H1 (cell line): Measurements from ENCODE around the gene PLA2G10. TPM values are rescaled to one million over a fixed set of nuclear protein-coding genes. Genes with fewer than 3 reads are reported as not detected.

Source experiments
- CTCF ChIA-PET: fragments of 300-600 bp; sonication (Branson Sonifier 250); formaldehyde crosslinking; loops from one replicate; lab custom pipeline; 2021; ENCODE audit not compliant: partially characterized antibody; lab: Charles Lee
- POLR2A ChIA-PET: fragments of 300-600 bp; sonication (Branson Sonifier 250); formaldehyde crosslinking; loops from one replicate; lab custom pipeline; 2021; ENCODE audit warnings: inconsistent platforms; ENCODE audit not compliant: partially characterized antibody; lab: Charles Lee
- DNase-seq, 2 experiments: peaks; one replicate each; pipeline versions ENCODE4 v3.0.0 to v3.0.0-alpha.2; 2010 to 2022; ENCODE audit warnings: low spot score in 2 of 2, low read depth in 1 of 2, mixed read lengths in 1 of 2
- FAIRE-seq: peaks from 2 replicates; lab custom pipeline; 2011; peaks lifted over from hg19 to GRCh38; lab: Jason Lieb, UNC
- H2AFZ ChIP-seq: 2 replicates; pipeline ENCODE4 v1.8.1; 2012; ENCODE audit warnings: low read length, inconsistent platforms
- H2AK5ac ChIP-seq: 2 replicates; pipeline ENCODE4 v1.6.1; 2013; ENCODE audit warnings: low read depth, low read length
- H2BK120ac ChIP-seq: replicated peaks from 2 replicates; pipeline ENCODE3; 2013; ENCODE audit warnings: low read depth, low read length, inconsistent platforms
- H2BK12ac ChIP-seq: 2 replicates; pipeline ENCODE4 v1.6.1; 2013; ENCODE audit warnings: low read depth, low read length
- H2BK15ac ChIP-seq: 2 replicates; pipeline ENCODE4 v1.6.1; 2013; ENCODE audit warnings: low read length
- H2BK20ac ChIP-seq: 2 replicates; pipeline ENCODE4 v1.6.1; 2013; ENCODE audit warnings: low read length
- H2BK5ac ChIP-seq: 2 replicates; pipeline ENCODE4 v1.6.1; 2013; ENCODE audit warnings: low read depth, low read length
- H3K14ac ChIP-seq: 2 replicates; pipeline ENCODE4 v1.6.1; 2013; ENCODE audit warnings: inconsistent platforms; ENCODE audit not compliant: insufficient read length
- H3K18ac ChIP-seq: 2 replicates; pipeline ENCODE4 v1.6.1; 2013; ENCODE audit warnings: low read length; ENCODE audit errors: extremely low read depth
- H3K23ac ChIP-seq: 2 replicates; pipeline ENCODE4 v1.6.1; 2013; ENCODE audit warnings: inconsistent platforms; ENCODE audit not compliant: insufficient read length
- H3K23me2 ChIP-seq: 2 replicates; pipeline ENCODE4 v1.6.1; 2013; ENCODE audit warnings: low read depth, low read length
- H3K27ac ChIP-seq: 2 replicates; pipeline ENCODE4 v1.6.1; 2011; ENCODE audit warnings: low read depth, low read length, inconsistent platforms
- H3K27me3 ChIP-seq, 4 experiments: replicated peaks in 1 of 4; 1 replicate in 1 of 4; 2 replicates in 3 of 4; pipeline versions ENCODE4 v1.6.1 to v1.8.1; 2011 to 2013; ENCODE audit warnings: low read length in 3 of 4, mild to moderate bottlenecking in 3 of 4, inconsistent platforms in 2 of 4, mixed read lengths in 2 of 4, moderate library complexity in 1 of 4; ENCODE audit not compliant: control insufficient read depth in 3 of 4, insufficient read depth in 3 of 4; ENCODE audit errors: extremely low read depth in 1 of 4
- H3K36me3 ChIP-seq, 4 experiments: 2 replicates each; pipeline versions ENCODE4 v1.6.1 to v1.8.1; 2011 to 2013; ENCODE audit warnings: mild to moderate bottlenecking in 4 of 4, low read length in 3 of 4, moderate library complexity in 2 of 4, control low read depth in 1 of 4, inconsistent platforms in 1 of 4; ENCODE audit not compliant: insufficient read depth in 4 of 4, control insufficient read depth in 2 of 4
- H3K4ac ChIP-seq: replicated peaks from 2 replicates; pipeline ENCODE3; 2013; ENCODE audit warnings: low read length, low read depth, mixed read lengths, inconsistent platforms; ENCODE audit not compliant: insufficient read length
- H3K4me1 ChIP-seq, 4 experiments: replicated peaks in 1 of 4; 1 replicate in 1 of 4; 2 replicates in 3 of 4; pipeline versions ENCODE4 v1.6.1 to v1.8.1; 2011 to 2013; ENCODE audit warnings: low read length in 3 of 4, inconsistent platforms in 2 of 4, mixed read lengths in 1 of 4; ENCODE audit not compliant: insufficient read depth in 4 of 4, control insufficient read depth in 3 of 4
- H3K4me2 ChIP-seq, 2 experiments: 2 replicates each; pipeline versions ENCODE4 v1.6.1 to v1.8.1; 2011 to 2013; ENCODE audit warnings: low read depth in 2 of 2, low read length in 2 of 2, control low read depth in 1 of 2, inconsistent platforms in 1 of 2, mild to moderate bottlenecking in 1 of 2; ENCODE audit not compliant: insufficient read depth in 1 of 2
- H3K4me3 ChIP-seq, 4 experiments: fragments of 200-600, 300-600 bp in 1 of 4; sonication (generic), shearing (Covaris generic), sonication (Bioruptor Twin) in 1 of 4; 2 replicates each; pipeline versions ENCODE4 v1.5.1 to v1.8.1; 2011 to 2016; ENCODE audit warnings: low read length in 4 of 4, low read depth in 3 of 4, control low read depth in 2 of 4, inconsistent platforms in 2 of 4, mild to moderate bottlenecking in 2 of 4, mixed read lengths in 1 of 4, moderate library complexity in 1 of 4; ENCODE audit not compliant: insufficient read depth in 2 of 4; ENCODE audit errors: extremely low read depth in 1 of 4
- H3K56ac ChIP-seq: replicated peaks from 2 replicates; pipeline ENCODE3; 2013; ENCODE audit warnings: low read depth, mild to moderate bottlenecking, mixed read lengths, low read length, inconsistent platforms; ENCODE audit not compliant: insufficient read length
- H3K79me1 ChIP-seq: 2 replicates; pipeline ENCODE4 v1.6.1; 2013; ENCODE audit warnings: low read depth, low read length, control low read depth
- H3K79me2 ChIP-seq, 2 experiments: 2 replicates each; pipeline versions ENCODE4 v1.6.1 to v1.8.1; 2012 to 2013; ENCODE audit warnings: low read length in 2 of 2, mild to moderate bottlenecking in 2 of 2, inconsistent platforms in 1 of 2; ENCODE audit not compliant: insufficient read depth in 2 of 2, control insufficient read depth in 1 of 2
- H3K9ac ChIP-seq, 4 experiments: replicated peaks in 1 of 4; 1 replicate in 1 of 4; 2 replicates in 3 of 4; pipeline versions ENCODE4 v1.6.1 to v1.8.1; 2011 to 2013; ENCODE audit warnings: low read depth in 3 of 4, low read length in 3 of 4, control low read depth in 2 of 4, mild to moderate bottlenecking in 2 of 4, moderate library complexity in 2 of 4, inconsistent platforms in 1 of 4; ENCODE audit errors: extremely low read depth in 1 of 4
- H3K9me3 ChIP-seq, 2 experiments: 2 replicates each; pipeline versions ENCODE4 v1.6.1 to v1.8.1; 2012 to 2013; ENCODE audit warnings: mild to moderate bottlenecking in 2 of 2, moderate library complexity in 2 of 2, control low read depth in 1 of 2, inconsistent platforms in 1 of 2, low read depth in 1 of 2, low read length in 1 of 2, mixed read lengths in 1 of 2; ENCODE audit not compliant: insufficient read depth in 2 of 2
- H4K20me1 ChIP-seq, 2 experiments: replicated peaks in 1 of 2; 2 replicates each; pipeline versions ENCODE3 to v1.8.1; 2011 to 2013; ENCODE audit warnings: inconsistent platforms in 2 of 2, low read length in 2 of 2, mild to moderate bottlenecking in 1 of 2; ENCODE audit not compliant: insufficient read depth in 2 of 2, control insufficient read depth in 1 of 2
- H4K5ac ChIP-seq: 2 replicates; pipeline ENCODE4 v1.6.1; 2013; ENCODE audit warnings: low read length, low read depth, mixed read lengths, inconsistent platforms; ENCODE audit not compliant: insufficient read length
- H4K8ac ChIP-seq: 2 replicates; pipeline ENCODE4 v1.8.0; 2013; ENCODE audit warnings: mild to moderate bottlenecking, moderate library complexity, low read length, inconsistent platforms; ENCODE audit not compliant: insufficient read depth; ENCODE audit errors: extremely low read depth
- H4K91ac ChIP-seq: replicated peaks from 2 replicates; pipeline ENCODE3; 2013; ENCODE audit warnings: low read length, mixed read lengths, inconsistent platforms; ENCODE audit not compliant: insufficient read length
- CBX5 ChIP-seq: fragments of 300-800, 300-1000 bp; sonication (generic); IDR thresholded peaks from 2 replicates; pipeline ENCODE4 v1.7.1; 2016; ENCODE audit warnings: antibody characterized with exemption, low read length, low read depth
- CREB1 ChIP-seq: IDR thresholded peaks from 2 replicates; pipeline ENCODE4 v1.6.1; 2012; ENCODE audit warnings: inconsistent platforms
- EP300 ChIP-seq, 2 experiments: IDR thresholded peaks; 1 replicate in 1 of 2; 2 replicates in 1 of 2; pipeline ENCODE4 v1.6.1; 2011 to 2012; ENCODE audit warnings: low read depth in 2 of 2, low read length in 2 of 2, mild to moderate bottlenecking in 2 of 2, borderline replicate concordance in 1 of 2, inconsistent platforms in 1 of 2, moderate library complexity in 1 of 2
- EZH2 ChIP-seq: fragments of 200-600 bp; sonication (generic); IDR thresholded peaks from 2 replicates; pipeline ENCODE4 v1.7.1; 2012; ENCODE audit warnings: low read depth, mild to moderate bottlenecking, moderate library complexity, low read length, inconsistent platforms; ENCODE audit not compliant: severe bottlenecking
- GTF2F1 ChIP-seq: IDR thresholded peaks from 2 replicates; pipeline ENCODE4 v1.6.1; 2012; ENCODE audit warnings: low read depth, low read length, improper control_type of control experiment, borderline replicate concordance
- KDM4A ChIP-seq: IDR thresholded peaks from one replicate; pipeline ENCODE4 v1.7.1; 2012; ENCODE audit warnings: low read depth, mild to moderate bottlenecking, moderate library complexity, low read length, inconsistent platforms; ENCODE audit not compliant: severe bottlenecking
- MAFK ChIP-seq: IDR thresholded peaks from 2 replicates; pipeline ENCODE4 v1.6.1; 2012; ENCODE audit warnings: low read depth, mild to moderate bottlenecking, improper control_type of control experiment, low read length
- TBP ChIP-seq: IDR thresholded peaks from 2 replicates; pipeline ENCODE4 v1.6.1; 2011; ENCODE audit warnings: low read depth, low read length, improper control_type of control experiment
- WGBS, 2 experiments: shearing (Covaris generic) in 1 of 2; methylation state at CpG; one replicate each; pipeline versions ENCODE4 v1.1.6 to v1.1.7; 2013 to 2015; ENCODE audit warnings: low lambda C conversion rate in 2 of 2, mixed read lengths in 2 of 2, inconsistent platforms in 1 of 2, low coverage in 1 of 2, missing lambda C conversion rate in 1 of 2; ENCODE audit not compliant: insufficient replicate concordance in 2 of 2, insufficient coverage in 1 of 2, insufficient read length in 1 of 2; ENCODE audit errors: extremely low coverage in 1 of 2, missing lambda C conversion rate in 1 of 2; 5-methylcytosine and 5-hydroxymethylcytosine counted together
- polyA plus RNA-seq, 7 experiments: library from polyadenylated mRNA; depleted of rRNA in 3 of 7; stranded (reverse) in 5 of 7; unstranded in 2 of 7; fragments of >200 nt in 5 of 7; fragments of 200-250 nt in 2 of 7; gene quantifications; 1 replicate in 5 of 7; 2 replicates in 1 of 7; 4 replicates in 1 of 7; pipeline versions ENCODE4 v1.2.1 to v1.2.3, GENCODE V29; 2011 to 2013; ENCODE audit warnings: missing spikeins in 2 of 7, mixed read lengths in 2 of 7
- total RNA-seq: library from RNA; stranded (reverse); fragmentation: NEBNext Ultra II Directional; extraction: Animal tissue kit (Norgen Biotek cat#: 25700); gene quantifications from 2 replicates; pipeline ENCODE4 v1.2.1, GENCODE V29; 2021

Gene PLA2G10
- total and polyA plus RNA-seq, 2 of the 8 experiments (the other 6 are each of a cell fraction or from before 2014, with no cell fraction given), result 0.60 to 2.2 TPM

- H3K27me3 ChIP-seq, result no peaks in the 10 kb centered on the region
- no peak for FAIRE-seq
Observed at GRCh38 chr16:14682121-14682520, 12.0 kb downstream of the PLA2G10 start.

More at GRCh38 chr16:14682121-14682520, 12.0 kb downstream of the PLA2G10 start:
- Histone ChIP-seq H3K23me2 (peaks cover 4% of the 10 kb centered on the region; the same call in 1 of the 2 replicates), H3K14ac (no peak overlapping the region), H3K27ac (no peak overlapping the region), H2BK20ac (no peak overlapping the region), H4K5ac (no peak overlapping the region), H4K91ac (no peak overlapping the region), H2BK120ac (no peak overlapping the region), H3K4me2 (no peak overlapping the region), H4K8ac (no peak overlapping the region), H3K9ac (no peak overlapping the region), H2AFZ (no peak overlapping the region), H3K18ac (no peak overlapping the region), H3K79me2 (no peaks in the 10 kb centered on the region), H3K56ac (no peak overlapping the region), H4K20me1 (no peaks in the 10 kb centered on the region), H3K9me3 (no peaks in the 10 kb centered on the region), H2BK5ac (no peak overlapping the region), H3K4me1 (no peaks in the 10 kb centered on the region), H2AK5ac (no peak overlapping the region), H2BK15ac (no peak overlapping the region), H3K79me1 (no peaks in the 10 kb centered on the region), H2BK12ac (no peak overlapping the region), H3K4me3 (no peak overlapping the region), H3K4ac (no peak overlapping the region), H3K23ac (no peak overlapping the region), H3K36me3 (no peaks in the 10 kb centered on the region)
- ChIA-PET CTCF (no interaction called here), POLR2A (no interaction called here)
- TF ChIP-seq MAFK (no peak), KDM4A (no peak), CREB1 (no peak), TBP (no peak), CBX5 (no peak), EZH2 (no peak), EP300 (IDR thresholded peaks at IDR 0.05; ENCODE audit: borderline replicate concordance in 1 of 2, low read depth in 2 of 2, low read length in 2 of 2) (no peak), GTF2F1 (no peak)
- WGBS, 2 experiments, result 97% methylated on average over 8 of the region's 8 CpGs; no CpG with 5 or more reads in 1 of the 2 experiments
- DNase-seq, result no peak
